Inflammatory macrophage treated with lipopolysaccharide for 1 hour (primary cell): Measurements from ENCODE around the gene MTF1.

Experiments
- DNase-seq, 2 donors: peaks; one replicate each; pipeline ENCODE4 v3.0.0-alpha.2; 2020 to 2022

Gene MTF1

DNA sequence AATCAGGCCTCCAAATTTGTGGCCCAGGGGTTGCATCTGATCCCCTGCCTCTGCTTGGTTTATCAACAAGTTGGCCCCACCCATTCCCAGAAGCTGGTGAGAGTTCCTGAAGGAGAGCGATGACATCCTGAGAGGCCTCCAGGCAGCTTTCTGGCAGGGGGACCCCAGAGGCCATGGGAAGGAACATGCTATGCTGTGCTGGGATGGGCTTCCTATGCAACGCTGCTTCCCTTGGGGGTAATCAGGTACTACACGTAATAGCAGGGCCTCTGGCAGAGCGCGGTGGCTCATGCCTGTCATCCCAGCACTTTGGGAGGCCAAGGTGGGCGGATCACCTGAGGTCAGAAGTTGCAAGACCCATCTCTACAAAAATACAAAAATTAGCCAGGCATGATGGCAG is 8.4 kb upstream of the MTF1 start:
- no peak for DNase-seq

DNA sequence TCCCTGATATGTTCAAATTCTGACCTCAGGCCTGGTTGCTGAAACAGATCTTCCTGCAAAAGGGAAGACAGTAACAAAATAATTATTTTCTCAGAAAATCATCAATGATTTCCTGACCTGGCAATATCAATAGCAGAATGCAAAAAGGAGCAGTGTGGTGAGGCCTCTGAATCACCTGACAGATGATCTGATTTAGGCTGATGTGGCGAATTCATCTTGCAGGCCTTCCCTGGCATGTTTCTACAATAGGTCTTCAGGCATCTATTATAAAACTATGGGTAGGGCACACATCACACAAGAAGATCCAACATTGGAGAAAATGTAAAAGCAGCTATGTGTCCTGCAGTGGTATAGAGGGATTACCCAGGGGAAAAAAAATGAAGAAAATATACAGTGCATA is 7.1 kb upstream of the MTF1 start:
- DNase-seq = no peak

DNA sequence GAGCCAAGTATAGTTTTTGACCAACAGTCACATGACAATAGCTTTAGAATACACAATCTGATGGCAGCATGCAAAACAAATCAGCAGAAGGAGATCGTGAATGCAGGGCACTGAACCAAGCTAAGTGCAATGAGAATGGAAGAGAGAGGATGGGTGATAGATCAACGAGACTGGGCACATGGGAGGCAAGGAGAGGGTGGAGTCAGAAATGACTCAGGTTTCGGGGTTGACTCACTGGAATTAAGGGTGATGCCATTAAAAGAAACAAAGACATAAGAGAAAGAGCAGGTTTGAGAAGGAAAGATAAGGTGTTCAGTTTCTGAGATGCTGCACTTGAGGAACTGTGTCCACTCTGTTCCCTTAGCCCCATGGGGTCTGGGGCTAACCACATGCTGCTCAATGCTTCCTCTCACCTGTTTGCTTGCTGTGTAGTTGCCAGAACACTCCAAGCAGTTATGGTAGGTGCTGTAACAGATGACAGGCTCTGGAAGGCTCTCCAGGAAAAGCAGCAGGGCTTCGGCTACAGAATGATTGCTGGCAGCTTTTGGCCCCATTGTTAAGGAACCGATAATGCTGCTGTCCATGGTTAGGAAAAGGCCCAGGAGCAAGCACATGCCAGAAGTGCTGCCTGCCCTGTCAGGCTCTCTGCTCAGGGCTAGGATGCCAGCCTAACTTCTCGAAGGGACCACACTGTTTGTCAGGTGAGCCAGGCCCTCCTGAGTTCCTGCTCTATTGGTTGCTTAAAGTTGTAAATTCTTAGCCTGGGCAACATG is 6.1 kb upstream of the MTF1 start:
- DNase-seq = no peak

DNA sequence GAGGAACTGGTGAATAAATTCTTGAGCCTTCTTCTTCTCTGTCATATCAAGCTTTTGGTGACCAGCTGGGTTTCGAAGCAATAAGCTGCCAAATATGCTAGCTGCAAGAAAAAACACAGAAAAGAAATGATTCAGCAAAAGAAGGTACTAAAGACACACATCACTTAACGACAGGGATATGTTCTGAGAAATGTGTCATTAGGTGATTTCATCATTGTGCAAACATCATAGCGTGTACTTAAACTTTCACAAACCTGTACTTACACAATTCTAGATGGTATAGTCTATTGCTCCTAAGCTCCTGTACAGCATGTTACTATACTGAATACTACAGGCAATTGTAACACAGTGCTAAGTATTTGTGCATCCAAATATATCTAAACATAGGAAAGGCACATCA is 2.9 kb upstream of the MTF1 start:
- DNase-seq = no peak

DNA sequence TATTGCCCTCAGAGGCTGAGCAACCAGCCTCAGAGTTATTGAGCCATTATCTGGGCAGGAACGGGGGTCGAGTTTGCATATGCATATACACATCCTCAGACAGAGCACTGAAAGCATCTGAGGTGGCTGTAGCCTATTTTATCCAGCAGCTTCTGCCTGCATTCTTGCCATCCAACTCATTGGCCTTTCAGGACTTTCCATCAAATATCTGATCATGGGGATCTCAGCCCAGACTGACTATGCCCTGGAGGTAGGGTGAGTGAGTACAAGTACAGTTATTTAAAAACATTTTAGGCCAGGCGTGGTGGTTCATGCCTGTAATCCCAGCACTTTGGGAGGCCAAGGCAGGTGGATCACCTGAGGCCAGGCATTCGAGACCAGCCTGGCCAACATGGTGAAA is 1.8 kb upstream of the MTF1 start:
- no peak for DNase-seq

DNA sequence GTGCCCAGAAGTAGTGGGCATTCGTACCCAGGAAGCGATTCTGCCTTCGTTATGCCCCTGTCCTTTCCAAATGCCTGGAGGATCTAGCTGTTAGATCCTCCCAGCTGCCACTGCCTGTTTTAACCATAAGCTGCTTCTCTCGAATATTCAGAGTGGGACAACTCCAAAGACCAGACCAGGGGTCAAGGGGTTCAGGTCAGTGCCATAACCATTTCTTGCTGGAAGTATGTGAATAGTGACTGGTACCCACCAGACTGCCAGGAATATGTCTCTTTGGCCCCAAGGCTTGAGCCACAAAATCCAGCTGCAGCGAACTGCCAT is 914 bp upstream of the MTF1 start:
- DNase-seq = no peak

DNA sequence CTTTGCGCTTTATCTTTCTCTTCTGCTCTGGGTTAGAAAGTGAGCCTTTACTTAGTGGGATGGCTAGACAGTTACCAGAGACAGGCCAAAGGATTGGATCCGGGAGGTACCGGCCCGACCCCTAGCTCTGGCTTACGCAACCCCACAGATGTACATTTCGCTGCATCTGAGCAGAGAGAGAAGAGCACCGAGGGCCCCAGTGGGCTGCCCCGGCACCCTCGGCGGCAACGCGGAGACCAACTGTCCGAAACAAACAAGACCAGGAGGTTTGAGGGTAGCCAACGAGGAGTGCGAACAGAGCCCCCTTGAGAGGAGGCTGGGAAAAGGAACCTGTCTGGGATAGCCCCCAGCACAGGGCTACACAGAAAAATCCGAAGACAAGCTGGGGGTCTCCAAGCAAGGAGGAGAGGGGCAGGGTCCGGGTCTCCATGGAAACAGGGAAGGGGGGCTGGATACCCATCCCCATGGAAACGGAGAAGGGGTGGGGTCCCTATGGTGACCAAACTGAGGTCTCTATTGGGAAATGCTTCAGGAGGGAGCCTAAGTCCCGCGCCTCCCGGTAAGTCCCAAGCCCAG is 373 bp downstream of the MTF1 start:
- peak in 1 of 2 donors; percentile 56 for DNase-seq

DNA sequence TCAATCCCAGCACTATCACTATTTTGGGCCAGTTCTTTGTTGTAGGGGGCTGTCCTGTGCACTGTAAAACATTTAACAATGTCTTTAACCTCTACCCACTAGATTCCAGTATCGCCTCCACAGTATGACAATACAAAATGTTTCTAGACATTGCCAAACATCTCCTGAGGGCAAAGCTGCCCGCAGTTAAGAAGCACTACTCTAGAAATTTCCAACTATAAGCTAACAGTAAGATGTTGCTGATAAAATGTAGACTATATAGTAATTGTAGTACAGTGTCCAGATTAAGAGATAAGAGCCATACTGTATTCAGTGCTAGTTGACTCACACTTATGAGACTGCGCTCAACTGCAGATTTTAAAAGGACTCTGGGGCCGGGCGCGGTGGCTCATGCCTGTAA is 5.0 kb downstream of the MTF1 start:
- DNase-seq = no peak

DNA sequence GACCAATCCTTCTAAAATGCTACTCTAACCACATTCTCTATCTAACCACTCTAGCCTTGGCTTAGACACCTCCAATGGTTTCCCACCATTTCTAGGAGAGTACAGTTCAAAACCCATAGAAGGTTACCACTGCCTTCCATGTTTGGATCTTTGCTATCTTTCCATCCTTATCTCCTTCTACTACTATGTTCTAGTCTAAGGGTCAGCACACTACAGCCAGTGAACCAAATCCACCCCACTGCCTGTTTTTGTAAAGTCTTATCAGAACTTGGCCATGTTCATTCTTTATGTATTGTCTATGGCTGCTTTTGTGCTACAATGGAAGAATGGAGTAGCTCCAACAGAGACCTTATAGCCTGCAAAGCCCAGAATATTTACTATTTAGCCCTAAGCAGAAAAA is 6.2 kb downstream of the MTF1 start:
- no peak for DNase-seq

DNA sequence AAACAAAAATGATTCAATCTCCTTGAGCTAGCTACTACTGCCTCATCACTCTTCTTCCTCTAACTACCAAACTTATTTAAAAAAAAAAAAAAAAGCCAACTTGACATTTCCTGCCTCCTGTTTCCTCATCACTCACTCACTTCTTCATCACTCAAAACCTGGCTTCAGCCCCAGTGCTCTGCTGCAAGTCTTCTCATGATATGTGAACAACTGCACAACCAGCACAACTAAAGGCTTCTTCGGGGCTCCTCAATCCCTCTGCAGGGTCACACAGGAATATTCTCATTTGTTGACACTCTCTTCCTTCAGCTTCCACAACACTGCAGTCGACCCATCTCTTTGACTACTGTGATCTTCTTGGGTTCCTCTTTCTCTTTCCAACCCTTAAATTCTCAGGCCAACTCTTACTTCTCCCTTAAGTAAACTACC is 7.6 kb downstream of the MTF1 start:
- peak; percentile 57 to 60 for DNase-seq

DNA sequence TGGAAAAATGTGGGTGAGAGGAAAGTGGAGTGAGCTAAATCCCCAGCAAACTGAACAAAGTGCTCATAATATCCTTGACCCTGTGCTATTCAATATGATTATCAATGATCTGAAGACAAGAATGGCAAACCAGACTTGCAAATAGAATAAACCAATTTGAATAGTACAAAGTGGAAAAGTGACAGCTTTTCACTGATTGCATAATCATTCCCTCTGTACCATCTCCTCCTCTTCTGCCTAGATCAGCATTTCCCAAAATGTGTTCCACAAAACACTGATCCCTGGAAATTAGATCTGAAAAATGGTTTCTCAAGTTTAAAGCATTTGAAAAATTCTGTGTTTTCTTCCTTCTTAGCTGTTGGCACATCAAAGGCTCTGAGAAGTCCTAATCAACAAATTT is 8.1 kb downstream of the MTF1 start:
- DNase-seq = peak in 1 of 2 donors; percentile 26

DNA sequence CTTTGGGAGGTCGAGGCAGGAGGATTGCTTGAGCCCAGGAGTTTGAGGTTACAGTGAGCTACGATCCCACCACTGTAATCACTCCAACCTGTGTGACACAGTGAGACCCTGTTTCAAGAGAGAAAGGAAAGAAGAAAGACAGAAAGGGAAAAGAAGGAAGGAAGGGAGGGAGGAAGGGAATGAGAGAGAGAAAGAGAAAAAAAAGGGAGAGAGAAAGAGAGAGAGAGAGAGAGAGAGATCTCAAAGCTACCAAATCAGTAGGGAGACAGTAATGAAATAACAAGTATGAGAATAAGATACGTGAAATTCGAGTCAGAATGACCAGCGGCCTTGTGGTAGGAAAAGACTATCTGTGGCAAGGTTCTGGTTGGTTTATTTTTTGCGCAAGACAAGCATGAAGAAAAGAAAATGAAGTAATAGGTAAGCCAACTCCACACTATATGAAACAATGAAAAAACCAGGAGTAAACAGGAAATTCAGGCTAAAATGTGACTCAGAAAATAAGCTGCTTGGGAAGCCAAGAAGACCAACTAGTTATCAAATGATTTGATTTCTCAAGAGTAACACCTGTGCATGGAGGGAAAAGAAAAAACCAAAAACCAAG is 8.9 kb downstream of the MTF1 start:
- peak; percentile 82 to 85 for DNase-seq

DNA sequence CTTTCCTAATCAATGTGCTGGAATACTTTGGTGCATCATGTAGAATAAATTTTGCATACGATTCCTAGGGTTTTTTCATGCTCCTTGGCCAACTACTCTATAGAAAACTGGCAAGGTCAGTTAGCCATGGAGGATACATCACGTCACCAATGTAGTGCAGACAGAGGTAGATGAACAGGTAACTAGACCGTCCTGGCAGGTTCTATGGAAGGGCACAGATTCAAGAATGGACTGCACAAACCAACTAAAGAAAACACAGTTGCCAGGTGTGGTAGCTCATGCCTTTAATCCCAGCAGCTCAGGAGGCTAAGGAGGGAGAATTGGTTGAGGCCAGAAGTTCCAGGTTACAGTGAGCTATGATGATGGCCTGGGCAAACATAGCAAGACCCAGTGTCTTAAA is 9.9 kb downstream of the MTF1 start:
- no peak for DNase-seq

DNA sequence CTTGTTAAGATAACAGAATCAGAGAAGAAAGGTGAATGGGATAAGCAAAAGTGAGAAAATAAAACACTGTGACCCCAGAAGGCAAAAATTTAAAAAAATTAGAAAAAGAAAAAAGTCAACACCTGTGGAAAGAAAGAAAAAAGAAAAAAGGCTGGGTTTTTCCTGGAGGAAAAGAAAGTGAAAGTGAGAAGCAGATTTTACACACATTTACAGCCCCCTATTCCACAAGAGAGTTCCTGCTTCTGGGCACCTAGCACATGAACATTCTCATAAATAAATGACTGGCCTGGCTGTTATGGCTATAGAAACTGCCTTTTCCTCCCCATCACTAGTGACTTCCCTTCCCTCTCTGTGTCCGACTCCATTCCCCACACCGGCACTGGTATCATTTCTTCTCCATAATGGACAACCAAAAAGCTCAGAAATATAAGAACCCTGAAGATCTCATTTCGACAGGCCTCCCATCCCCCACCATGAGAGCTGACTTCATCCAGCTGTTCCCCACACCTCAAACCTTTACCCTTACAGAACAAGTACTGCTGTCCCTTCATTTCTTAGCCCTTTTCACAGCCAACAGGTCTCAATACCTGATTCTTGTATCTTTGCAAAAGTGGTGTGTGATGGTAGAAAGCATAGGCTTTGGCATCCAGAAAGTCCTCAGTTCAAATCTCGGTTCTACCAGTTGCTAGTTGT is 12.6 kb downstream of the MTF1 start:
- peak; percentile 56 to 61 for DNase-seq

DNA sequence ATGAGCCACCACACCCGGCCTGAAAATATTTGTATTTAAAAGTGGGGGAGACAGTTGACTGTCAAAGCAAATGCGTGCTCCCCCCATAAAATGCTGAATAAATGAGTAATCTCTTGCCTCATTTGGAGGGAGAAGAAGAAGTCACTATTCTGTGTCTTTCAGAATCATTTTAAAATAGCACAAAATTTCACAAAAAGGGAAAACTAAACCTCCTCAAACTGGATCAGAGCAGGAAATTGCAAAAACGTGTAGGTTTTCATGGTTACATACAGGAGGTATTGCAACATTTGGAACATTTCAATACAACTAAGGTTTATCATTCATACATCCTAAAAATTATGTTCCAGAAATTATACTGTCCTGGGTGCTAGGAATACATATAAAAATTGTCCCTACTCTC is 13.6 kb downstream of the MTF1 start:
- peak; percentile 96 to 98 for DNase-seq

DNA sequence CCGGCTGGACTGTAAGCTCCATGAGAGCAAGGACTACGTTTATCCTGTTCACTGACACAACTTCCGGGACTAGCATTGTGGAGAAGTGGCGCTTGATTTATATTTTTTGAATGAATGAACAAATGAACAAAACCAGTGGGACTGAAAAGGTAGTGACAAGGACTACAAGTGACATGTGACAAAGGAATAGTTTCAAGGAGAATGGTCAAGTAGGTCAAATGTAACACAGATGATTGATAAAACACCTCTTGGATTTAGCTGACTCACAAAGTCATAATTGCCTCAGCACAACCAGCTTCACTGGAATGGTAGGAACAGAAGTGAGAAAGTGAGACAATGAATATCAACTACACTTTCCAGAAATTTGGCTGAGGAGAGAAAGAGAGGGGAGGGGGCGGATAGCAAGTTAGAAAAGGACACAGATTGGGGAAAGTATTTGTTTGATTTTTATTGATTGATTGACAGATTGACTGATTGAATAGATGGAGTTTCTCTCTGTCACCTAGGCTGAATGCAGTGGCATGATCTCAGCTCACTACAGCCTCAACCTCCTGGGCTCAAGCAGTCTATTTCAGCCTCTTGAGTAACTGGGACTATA is 14.2 kb downstream of the MTF1 start:
- peak in 1 of 2 donors; percentile 44 for DNase-seq

DNA sequence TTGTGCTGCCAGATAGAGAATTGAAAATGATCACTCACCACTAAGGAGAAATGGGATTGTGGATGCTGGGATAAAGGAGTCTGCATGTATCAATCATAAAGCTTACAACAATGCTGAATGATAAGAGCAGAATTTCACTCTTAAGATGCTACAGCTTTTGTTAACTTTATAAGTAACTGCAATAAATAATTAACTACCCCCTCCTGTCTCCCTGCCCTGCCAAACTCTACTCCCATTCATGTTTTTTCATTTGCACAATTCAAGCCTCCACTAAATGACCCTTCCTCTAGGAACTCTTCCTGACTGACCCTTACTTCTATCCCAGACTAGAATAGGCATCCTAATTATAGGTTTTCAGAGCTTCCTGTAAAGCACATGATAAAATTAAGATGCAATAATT is 14.9 kb downstream of the MTF1 start:
- DNase-seq = no peak

DNA sequence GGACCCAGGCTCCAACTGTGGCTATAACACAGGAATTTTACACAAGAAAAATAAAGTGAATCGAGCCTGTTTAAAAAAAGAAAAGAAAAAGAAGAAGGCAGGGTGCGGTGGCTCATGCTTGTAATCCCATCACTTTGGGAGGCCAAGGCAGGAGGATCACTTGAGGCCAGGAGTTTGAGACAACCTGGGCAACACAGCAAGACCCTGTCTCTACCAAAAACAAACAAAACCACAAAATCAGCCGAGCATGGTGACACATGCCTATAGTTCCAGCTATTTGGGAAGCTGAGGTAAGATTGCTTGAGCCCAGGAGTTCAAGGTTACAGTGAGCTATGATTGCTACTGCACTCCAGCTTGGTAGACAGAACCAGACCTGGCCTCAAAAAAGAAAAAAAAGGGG is 17.7 kb downstream of the MTF1 start:
- DNase-seq = no peak

DNA sequence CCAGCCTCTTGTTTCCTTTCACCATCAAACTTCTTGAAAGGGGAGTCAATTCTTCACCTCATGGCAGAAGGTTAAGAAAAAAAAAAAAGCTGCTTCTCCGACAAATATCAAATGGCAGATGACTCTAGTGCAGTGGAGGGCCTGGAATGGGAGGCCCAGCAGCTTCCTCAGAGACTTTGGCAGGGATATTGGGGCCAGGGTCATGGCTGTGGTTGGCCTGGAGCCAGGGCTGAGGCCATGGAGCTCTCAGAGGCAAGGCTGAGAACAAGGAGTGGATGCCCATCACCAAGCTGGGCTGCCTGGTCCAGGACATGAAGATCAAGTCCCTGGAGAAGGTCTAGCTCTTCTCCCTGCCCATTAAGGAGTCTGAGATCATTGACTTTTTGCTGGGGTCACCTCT is 18.7 kb downstream of the MTF1 start:
- no peak for DNase-seq

DNA sequence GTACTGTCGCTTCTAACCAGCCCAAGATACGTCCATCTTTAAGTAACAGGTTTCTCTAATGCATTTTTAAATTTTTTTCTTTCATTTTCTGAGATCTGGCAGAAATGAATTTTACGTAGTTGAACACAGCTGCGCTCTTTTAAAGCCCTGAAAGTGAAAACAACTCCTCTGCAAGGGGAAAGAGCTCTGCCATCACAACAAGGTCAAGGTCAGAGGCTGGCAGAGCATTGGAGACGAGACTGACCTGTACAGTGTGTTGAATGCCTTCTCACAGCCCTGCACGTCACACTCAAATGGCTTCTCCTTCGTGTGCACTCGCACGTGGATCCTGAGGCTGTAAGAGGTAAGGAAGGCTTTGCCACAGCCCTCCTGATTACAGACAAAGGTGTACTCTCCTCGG is 19.7 kb downstream of the MTF1 start:
- DNase-seq = no peak

DNA sequence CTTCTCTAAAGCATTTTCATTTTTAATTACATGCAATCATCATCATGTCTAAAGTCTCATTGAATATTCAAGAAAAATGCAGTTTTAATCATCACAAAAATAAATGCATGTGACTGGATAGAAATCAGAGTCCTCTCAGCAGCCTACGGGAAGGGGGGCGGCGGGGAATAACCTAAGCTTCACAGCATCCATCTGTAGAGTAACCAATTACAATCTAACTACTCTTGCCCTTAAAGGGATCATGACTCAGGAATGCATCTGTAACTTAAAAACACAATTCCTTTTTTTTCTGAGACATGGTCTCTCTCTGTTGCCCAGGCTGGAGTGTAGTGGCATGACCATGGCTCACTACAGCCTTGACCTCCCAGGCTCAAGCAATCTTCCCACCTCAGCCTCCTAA is 22.6 kb downstream of the MTF1 start:
- DNase-seq = no peak

DNA sequence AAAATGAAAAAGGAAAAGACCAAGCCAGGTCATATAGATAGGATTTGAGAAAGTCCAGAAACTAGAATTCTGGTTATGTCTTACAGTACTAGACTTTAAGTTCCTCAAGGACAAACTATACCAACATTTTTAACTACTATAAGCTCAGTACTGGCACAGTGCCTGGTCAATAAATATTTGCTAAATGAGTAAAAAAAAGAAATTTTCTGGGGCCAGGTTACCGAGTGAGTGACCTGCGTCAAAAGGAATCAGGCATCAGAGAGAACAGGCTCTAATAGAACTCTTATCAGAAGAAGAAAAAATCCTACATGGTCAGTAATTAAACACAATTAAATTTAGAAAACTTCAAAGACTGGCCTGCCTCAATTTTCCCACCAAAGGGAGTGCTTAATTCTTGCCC is 27.6 kb downstream of the MTF1 start:
- no peak for DNase-seq

DNA sequence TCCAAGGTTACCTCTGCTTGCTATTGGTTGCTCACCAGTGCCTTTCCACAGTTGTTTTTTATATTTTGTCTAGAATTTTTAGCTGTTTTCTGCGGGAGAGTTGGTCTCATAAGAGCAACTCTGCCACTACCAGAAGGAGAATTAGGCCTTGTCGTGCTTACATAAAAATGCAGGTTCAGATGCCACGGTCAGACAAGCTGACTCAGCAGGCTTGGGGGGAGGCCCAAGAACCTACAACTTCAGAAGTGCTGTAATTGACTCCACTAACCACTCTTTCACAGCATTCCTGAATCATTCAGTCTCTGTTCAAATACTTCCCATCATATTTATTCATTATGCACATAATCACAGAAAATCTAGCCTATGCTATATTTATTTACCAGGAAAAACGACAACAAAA is 28.3 kb downstream of the MTF1 start:
- no peak for DNase-seq
